ENCODE results near the gene CNTN5. TPM values are rescaled to one million over a fixed set of nuclear protein-coding genes. Genes with fewer than 3 reads are reported as not detected.

CNTN5 gene
- total RNA-seq, 1 donor from 2014 or later, result 3.2 TPM

- H3K27me3 Mint-ChIP-seq, result no peaks in the 10 kb centered on the region
- no peaks in the 10 kb centered on the region for H3K4me1 Mint-ChIP-seq (ENCODE audit: unreplicated experiment)
- peaks cover 9% of the 10 kb centered on the region for H3K9me3 Mint-ChIP-seq
- TF ChIP-seq CTCF (conservative IDR thresholded peaks at IDR 0.05), result no peak
- no peaks in the 10 kb centered on the region for H3K36me3 Mint-ChIP-seq
- H3K27ac Mint-ChIP-seq, result no peak overlapping the region
- DNase-seq (ENCODE audit: extremely low spot score, unreplicated experiment), result no peak
- no peak overlapping the region for H3K4me3 Mint-ChIP-seq
Observed at GRCh38 chr11:100328626-100329340, 1308.0 kb downstream of the CNTN5 start.

GRCh38 chr11:100329352-100329751, 1308.6 kb downstream of the CNTN5 start:
- H3K9me3 Mint-ChIP-seq, result peaks cover 14% of the 10 kb centered on the region
- H3K4me1 Mint-ChIP-seq (ENCODE audit: unreplicated experiment), result no peaks in the 10 kb centered on the region
- H3K27ac Mint-ChIP-seq, result no peak overlapping the region
- no peaks in the 10 kb centered on the region for H3K36me3 Mint-ChIP-seq
- H3K4me3 Mint-ChIP-seq, result no peak overlapping the region
- no peak for TF ChIP-seq CTCF (conservative IDR thresholded peaks at IDR 0.05)
- DNase-seq (ENCODE audit: extremely low spot score, unreplicated experiment), result no peak
- H3K27me3 Mint-ChIP-seq, result no peaks in the 10 kb centered on the region

GRCh38 chr11:100336873-100337272, 1316.1 kb downstream of the CNTN5 start:
- DNase-seq (ENCODE audit: extremely low spot score, unreplicated experiment), result no peak
- no peak overlapping the region for H3K27ac Mint-ChIP-seq
- H3K4me3 Mint-ChIP-seq, result no peak overlapping the region
- H3K9me3 Mint-ChIP-seq, result peaks cover 13% of the 10 kb centered on the region
- no peak for TF ChIP-seq CTCF (conservative IDR thresholded peaks at IDR 0.05)
- H3K4me1 Mint-ChIP-seq (ENCODE audit: unreplicated experiment), result no peaks in the 10 kb centered on the region
- no peaks in the 10 kb centered on the region for H3K27me3 Mint-ChIP-seq
- no peaks in the 10 kb centered on the region for H3K36me3 Mint-ChIP-seq

GRCh38 chr11:100338144-100338840, 1317.5 kb downstream of the CNTN5 start:
- no peaks in the 10 kb centered on the region for H3K4me1 Mint-ChIP-seq (ENCODE audit: unreplicated experiment)
- no peaks in the 10 kb centered on the region for H3K36me3 Mint-ChIP-seq
- no peaks in the 10 kb centered on the region for H3K27me3 Mint-ChIP-seq
- no peak overlapping the region for H3K27ac Mint-ChIP-seq
- DNase-seq (ENCODE audit: extremely low spot score, unreplicated experiment), result no peak
- no peak overlapping the region for H3K4me3 Mint-ChIP-seq
- no peak for TF ChIP-seq CTCF (conservative IDR thresholded peaks at IDR 0.05)
- peaks cover 13% of the 10 kb centered on the region for H3K9me3 Mint-ChIP-seq

- Mint-ChIP-seq H3K27ac (no peak overlapping the region), H3K4me1 (ENCODE audit: unreplicated experiment) (no peaks in the 10 kb centered on the region), H3K27me3 (no peaks in the 10 kb centered on the region), H3K36me3 (no peaks in the 10 kb centered on the region), H3K9me3 (peaks cover 5% of the 10 kb centered on the region), H3K4me3 (peak overlapping the region; percentile 32)
- no peak for TF ChIP-seq CTCF (conservative IDR thresholded peaks at IDR 0.05)
- no peak for DNase-seq (ENCODE audit: extremely low spot score, unreplicated experiment)
Observed at GRCh38 chr11:100340466-100341319, 1319.9 kb downstream of the CNTN5 start.
